Tibial artery (tissue), 4 donors: Measurements from ENCODE around the gene PPP2CA.

Experiments used
- DNase-seq, 2 donors: peaks; one replicate each; pipeline ENCODE4 v3.0.0-alpha.2; 2019
- H3K27ac ChIP-seq, 2 donors: fragments of 200-600 bp; sonication (generic) in 1 of 2; 1 replicate in 1 of 2; 2 replicates in 1 of 2; pipeline ENCODE4 v1.5.1; 2018 to 2019; ENCODE audit warnings: mild to moderate bottlenecking in 1 of 2
- H3K27me3 ChIP-seq, 2 donors: fragments of 200-600 bp; sonication (generic) in 1 of 2; one replicate each; pipeline versions ENCODE4 v1.5.1 to v1.6.0; 2016 to 2019
- H3K36me3 ChIP-seq, 3 donors: fragments of 200-600 bp; sonication (generic) in 2 of 3; one replicate each; pipeline ENCODE4 v1.5.1; 2016 to 2019; ENCODE audit warnings: mild to moderate bottlenecking in 2 of 3
- H3K4me1 ChIP-seq, 4 donors: fragments of 200-600 bp; sonication (generic) in 2 of 4; 1 replicate in 3 of 4; 2 replicates in 1 of 4; pipeline ENCODE4 v1.5.1; 2016 to 2019
- H3K4me3 ChIP-seq, 2 donors: fragments of 200-600 bp; sonication (generic) in 1 of 2; 1 replicate in 1 of 2; 2 replicates in 1 of 2; pipeline ENCODE4 v1.5.1; 2018 to 2019; ENCODE audit warnings: mild to moderate bottlenecking in 2 of 2
- H3K9me3 ChIP-seq, 3 donors: fragments of 200-600 bp; sonication (generic) in 1 of 3; one replicate each; pipeline ENCODE4 v1.5.1; 2016 to 2019
- CTCF ChIP-seq, 2 experiments: fragments of 200-600 bp in 1 of 2; fragments of 450-650 bp in 1 of 2; IDR thresholded peaks; one replicate each; pipeline ENCODE4 v1.5.1; 2017 to 2019; ENCODE audit warnings: antibody characterized with exemption in 2 of 2, mild to moderate bottlenecking in 1 of 2, moderate library complexity in 1 of 2
- intact Hi-C: fragments of 100-400 bp; cut with DNase I; formaldehyde crosslinking; loops from one replicate; pipeline ENCODE4 v1.15.0; 2023; ENCODE audit warnings: low total_unique reads

PPP2CA gene

GRCh38 chr5:134209477-134210245 is 16.2 kb downstream of the PPP2CA start:
- DNase-seq = no peak
- no peak for TF ChIP-seq CTCF (IDR thresholded peaks at IDR 0.05)
- H3K4me3 ChIP-seq = no peak overlapping the region
- intact Hi-C loops = no loop called here
- H3K27me3 ChIP-seq = no peaks in the 10 kb centered on the region
- no peaks in the 10 kb centered on the region for H3K9me3 ChIP-seq
- H3K36me3 ChIP-seq = peaks cover 4 to 7% (median 7%) of the 10 kb centered on the region in 3 donors
- no peak overlapping the region for H3K27ac ChIP-seq
- H3K4me1 ChIP-seq = peaks cover 0 to 53% (median 9%) of the 10 kb centered on the region in 4 donors

GRCh38 chr5:134207696-134208095 is 18.2 kb downstream of the PPP2CA start:
- no peak for DNase-seq
- intact Hi-C loops = no loop called here
- Histone ChIP-seq H3K4me1 (peaks cover 0 to 49% (median 5%) of the 10 kb centered on the region in 4 donors), H3K36me3 (peaks cover 20 to 24% (median 22%) of the 10 kb centered on the region in 3 donors), H3K27me3 (no peaks in the 10 kb centered on the region), H3K4me3 (no peak overlapping the region), H3K9me3 (no peaks in the 10 kb centered on the region), H3K27ac (no peak overlapping the region)
- TF ChIP-seq CTCF (IDR thresholded peaks at IDR 0.05) = no peak

- no peaks in the 10 kb centered on the region for H3K27me3 ChIP-seq
- H3K9me3 ChIP-seq = no peaks in the 10 kb centered on the region
- H3K36me3 ChIP-seq = peaks cover 25 to 27% (median 25%) of the 10 kb centered on the region in 3 donors
- no peak overlapping the region for H3K27ac ChIP-seq
- TF ChIP-seq CTCF (IDR thresholded peaks at IDR 0.05) = no peak
- intact Hi-C loops = no loop called here
- no peak overlapping the region for H3K4me3 ChIP-seq
- peaks cover 0 to 47% (median 5%) of the 10 kb centered on the region in 4 donors for H3K4me1 ChIP-seq
- no peak for DNase-seq
Observed at GRCh38 chr5:134206627-134207160, 19.2 kb downstream of the PPP2CA start.

- Histone ChIP-seq H3K9me3 (no peaks in the 10 kb centered on the region), H3K4me1 (peaks cover 0 to 26% (median 5%) of the 10 kb centered on the region in 4 donors), H3K27ac (no peak overlapping the region), H3K27me3 (no peaks in the 10 kb centered on the region), H3K36me3 (peaks cover 46 to 48% (median 46%) of the 10 kb centered on the region in 3 donors), H3K4me3 (no peak overlapping the region)
- intact Hi-C loops = no loop called here
- no peak for DNase-seq
- no peak for TF ChIP-seq CTCF (IDR thresholded peaks at IDR 0.05)
Observed at GRCh38 chr5:134204575-134204974, 21.3 kb downstream of the PPP2CA start.

- Histone ChIP-seq H3K36me3 (peaks cover 55 to 57% (median 56%) of the 10 kb centered on the region in 3 donors), H3K27ac (no peak overlapping the region), H3K4me3 (no peak overlapping the region), H3K9me3 (no peaks in the 10 kb centered on the region), H3K4me1 (peaks cover 0 to 17% (median 5%) of the 10 kb centered on the region in 4 donors), H3K27me3 (no peaks in the 10 kb centered on the region)
- TF ChIP-seq CTCF (IDR thresholded peaks at IDR 0.05) = no peak
- intact Hi-C loops = no loop called here
- no peak for DNase-seq
Observed at GRCh38 chr5:134203630-134204029, 22.2 kb downstream of the PPP2CA start.
